ENCODE data around the gene EBP. TPM values are rescaled to one million over a fixed set of nuclear protein-coding genes. Genes with fewer than 3 reads are reported as not detected.
"Not testable (repeated sequence)": the region's sequence is repeated elsewhere in the genome, so short reads cannot be mapped to it uniquely, and the experiment has no call there.

The EBP gene
- polyA plus RNA-seq, 1 experiment: 36.1 TPM

- CTCF ChIA-PET: interaction anchor here (0.6 to 1.5 kb wide), 5 partner anchors 8 to 34 kb away, joined by 3 to 8 read pairs (median 3); no protein-coding TSS in a partner anchor
- Histone ChIP-seq H3K27me3 (ENCODE audit: control insufficient read depth, insufficient read depth, low read length) (no peaks in the 10 kb centered on the region), H3K4me3 (ENCODE audit: low read depth, low read length) (peak overlapping the region; percentile 84), H3K36me3 (ENCODE audit: control insufficient read depth, insufficient read depth, low read length) (0 out of 2 replicates have a peak, but pooled peaks cover 2% of the 10 kb centered on the region)
- no peak for DNase-seq (ENCODE audit: low read depth)
- no peak for TF ChIP-seq CTCF (IDR thresholded peaks at IDR 0.05; ENCODE audit: insufficient read depth, low read depth, low read length)
- POLR2A ChIA-PET: no interaction called here
Observed at GRCh38 chrX:48540480-48540879, 18.9 kb downstream of the EBP start.

GRCh38 chrX:48541140-48541814 lies 19.7 kb downstream of the EBP start:
- no peak overlapping the region for H3K4me3 ChIP-seq (ENCODE audit: low read depth, low read length)
- H3K36me3 ChIP-seq (ENCODE audit: control insufficient read depth, insufficient read depth, low read length): peaks cover 2% of the 10 kb centered on the region; the same call in 1 of the 2 replicates
- ChIA-PET CTCF (no interaction called here), POLR2A (no interaction called here)
- no peak for TF ChIP-seq CTCF (IDR thresholded peaks at IDR 0.05; ENCODE audit: insufficient read depth, low read depth, low read length)
- H3K27me3 ChIP-seq (ENCODE audit: control insufficient read depth, insufficient read depth, low read length): no peaks in the 10 kb centered on the region
- no peak for DNase-seq (ENCODE audit: low read depth)

GRCh38 chrX:48548871-48549270 lies 27.3 kb downstream of the EBP start:
- CTCF ChIA-PET: interaction anchor here (1.6 kb wide), 1 partner anchor 9 kb away, joined by 8 read pairs; the partner anchor contains the start of gene TBC1D25
- POLR2A ChIA-PET: no interaction called here

GRCh38 chrX:48555731-48556325 lies 34.2 kb downstream of the EBP start:
- DNase-seq (ENCODE audit: low read depth); CTCF ChIA-PET: not testable (repeated sequence)

More at GRCh38 chrX:48548871-48549270, 27.3 kb downstream of the EBP start:
- no peaks in the 10 kb centered on the region for H3K27me3 ChIP-seq (ENCODE audit: control insufficient read depth, insufficient read depth, low read length)
- H3K4me3 ChIP-seq (ENCODE audit: low read depth, low read length): no peak overlapping the region
- peaks cover 2% of the 10 kb centered on the region for H3K36me3 ChIP-seq (ENCODE audit: control insufficient read depth, insufficient read depth, low read length)
- no peak for DNase-seq (ENCODE audit: low read depth)
- TF ChIP-seq CTCF (IDR thresholded peaks at IDR 0.05; ENCODE audit: insufficient read depth, low read depth, low read length): no peak

GRCh38 chrX:48558271-48558670 lies 36.7 kb downstream of the EBP start:
- Histone ChIP-seq H3K4me3 (ENCODE audit: low read depth, low read length) (no peak overlapping the region), H3K27me3 (ENCODE audit: control insufficient read depth, insufficient read depth, low read length) (no peaks in the 10 kb centered on the region), H3K36me3 (ENCODE audit: control insufficient read depth, insufficient read depth, low read length) (peaks cover 7% of the 10 kb centered on the region; the same call in 1 of the 2 replicates)
- peak; percentile 39 for DNase-seq (ENCODE audit: low read depth)
- CTCF ChIA-PET: no interaction called here
- POLR2A ChIA-PET: interaction anchor here (0.5 kb wide), 1 partner anchor 33 kb away, joined by 3 read pairs; no protein-coding TSS in a partner anchor
- no peak for TF ChIP-seq CTCF (IDR thresholded peaks at IDR 0.05; ENCODE audit: insufficient read depth, low read depth, low read length)

More at GRCh38 chrX:48555731-48556325, 34.2 kb downstream of the EBP start:
- POLR2A ChIA-PET; H3K4me3 ChIP-seq (ENCODE audit: low read depth, low read length); H3K27me3 ChIP-seq (ENCODE audit: control insufficient read depth, insufficient read depth, low read length); H3K36me3 ChIP-seq (ENCODE audit: control insufficient read depth, insufficient read depth, low read length): not testable (repeated sequence)

Measured in BJ (cell line).